Right atrium auricular region (tissue), 2 donors: Measurements from ENCODE around the gene TIMM22. TPM values are rescaled to one million over a fixed set of nuclear protein-coding genes. Genes with fewer than 3 reads are reported as not detected.

ENCODE experiments used
- DNase-seq: peaks from one replicate; pipeline ENCODE4 v3.0.0-alpha.2; 2019; ENCODE audit warnings: low spot score
- H3K27ac ChIP-seq, 2 donors: fragments of 200-600 bp; sonication (generic); 1 replicate in 1 of 2; 2 replicates in 1 of 2; pipeline ENCODE4 v1.5.1; 2016 to 2019
- H3K27me3 ChIP-seq, 2 donors: fragments of 200-600 bp; sonication (generic); one replicate each; pipeline versions ENCODE4 v1.5.1 to v1.6.0; 2017 to 2019
- H3K36me3 ChIP-seq: fragments of 200-600 bp; sonication (generic); one replicate; pipeline ENCODE4 v1.5.1; 2016
- H3K4me1 ChIP-seq, 2 donors: fragments of 200-600 bp; sonication (generic); one replicate each; pipeline versions ENCODE4 v1.5.1 to v1.6.0; 2017 to 2019
- H3K4me3 ChIP-seq, 2 donors: fragments of 200-600 bp; sonication (generic); 1 replicate in 1 of 2; 2 replicates in 1 of 2; pipeline ENCODE4 v1.5.1; 2017 to 2019; ENCODE audit warnings: mild to moderate bottlenecking in 1 of 2, moderate library complexity in 1 of 2
- H3K9me3 ChIP-seq, 2 donors: fragments of 200-600 bp; sonication (generic); one replicate each; pipeline ENCODE4 v1.5.1; 2019
- CTCF ChIP-seq, 2 donors: fragments of 200-600 bp; sonication (generic); IDR thresholded peaks; one replicate each; pipeline ENCODE4 v1.5.1; 2019; ENCODE audit warnings: antibody characterized with exemption in 2 of 2
- total RNA-seq, 2 donors: library from RNA; depleted of rRNA; stranded (reverse); fragments of >200 nt; gene quantifications; one replicate each; pipeline ENCODE4 v1.1.0, GENCODE V29; 2016

The TIMM22 gene
- total RNA-seq, 2 donors from 2014 or later: 14.8 to 15.4 TPM

- peak overlapping the region; percentile 86 to 88 for H3K27ac ChIP-seq
- DNase-seq: no peak
- H3K4me3 ChIP-seq: no peak overlapping the region
- no peak for TF ChIP-seq CTCF (IDR thresholded peaks at IDR 0.05)
- H3K4me1 ChIP-seq: peaks cover 0 to 88% of the 10 kb centered on the region in 2 donors
- H3K27me3 ChIP-seq: no peaks in the 10 kb centered on the region
- H3K9me3 ChIP-seq: no peaks in the 10 kb centered on the region
- peaks cover 64% of the 10 kb centered on the region for H3K36me3 ChIP-seq
These were observed 4.9 kb downstream of the TIMM22 start for GRCh38 chr17:1001640-1002411.

GRCh38 chr17:1002412-1002753, 5.5 kb downstream of the TIMM22 start:
- peak in 1 of 2 donors; percentile 16 for TF ChIP-seq CTCF (IDR thresholded peaks at IDR 0.05)
- Histone ChIP-seq H3K27me3 (no peaks in the 10 kb centered on the region), H3K36me3 (peaks cover 68% of the 10 kb centered on the region), H3K4me1 (peaks cover 0 to 92% of the 10 kb centered on the region in 2 donors), H3K4me3 (no peak overlapping the region), H3K27ac (peak overlapping the region; percentile 86 to 88), H3K9me3 (no peaks in the 10 kb centered on the region)
- DNase-seq: no peak

GRCh38 chr17:1002771-1003555, 6.0 kb downstream of the TIMM22 start:
- peak overlapping the region; percentile 86 to 88 for H3K27ac ChIP-seq
- no peak for DNase-seq
- H3K27me3 ChIP-seq: no peaks in the 10 kb centered on the region
- no peak for TF ChIP-seq CTCF (IDR thresholded peaks at IDR 0.05)
- no peaks in the 10 kb centered on the region for H3K9me3 ChIP-seq
- peaks cover 68% of the 10 kb centered on the region for H3K36me3 ChIP-seq
- H3K4me3 ChIP-seq: no peak overlapping the region
- peaks cover 0 to 92% of the 10 kb centered on the region in 2 donors for H3K4me1 ChIP-seq

- H3K4me1 ChIP-seq: peaks cover 0 to 92% of the 10 kb centered on the region in 2 donors
- peak overlapping the region; percentile 86 to 88 for H3K27ac ChIP-seq
- H3K27me3 ChIP-seq: no peaks in the 10 kb centered on the region
- TF ChIP-seq CTCF (IDR thresholded peaks at IDR 0.05): no peak
- peaks cover 68% of the 10 kb centered on the region for H3K36me3 ChIP-seq
- H3K4me3 ChIP-seq: no peak overlapping the region
- no peak for DNase-seq
- H3K9me3 ChIP-seq: no peaks in the 10 kb centered on the region
These were observed 6.7 kb downstream of the TIMM22 start for GRCh38 chr17:1003633-1003971.

GRCh38 chr17:1003972-1004768, 7.2 kb downstream of the TIMM22 start:
- no peak for TF ChIP-seq CTCF (IDR thresholded peaks at IDR 0.05)
- H3K9me3 ChIP-seq: no peaks in the 10 kb centered on the region
- H3K4me3 ChIP-seq: no peak overlapping the region
- peaks cover 68% of the 10 kb centered on the region for H3K36me3 ChIP-seq
- peaks cover 0 to 92% of the 10 kb centered on the region in 2 donors for H3K4me1 ChIP-seq
- peak overlapping the region; percentile 86 to 88 for H3K27ac ChIP-seq
- no peaks in the 10 kb centered on the region for H3K27me3 ChIP-seq
- no peak for DNase-seq
